ENCODE measurements around the gene RHOG.

- TF ChIP-seq POLR2AphosphoS5 (IDR thresholded peaks at IDR 0.05; ENCODE audit: low read depth, low read length) (no peak), TAF1 (IDR thresholded peaks at IDR 0.05; ENCODE audit: borderline replicate concordance, low read depth, low read length) (no peak)
Measured at GRCh38 chr11:3824714-3825472, 15.9 kb downstream of the RHOG start.
